ENCODE measurements around the gene DUSP16. TPM values are rescaled to one million over a fixed set of nuclear protein-coding genes. Genes with fewer than 3 reads are reported as not detected.
"Not testable (repeated sequence)": the region's sequence is repeated elsewhere in the genome, so short reads cannot be mapped to it uniquely, and the experiment has no call there.

Gene DUSP16
- polyA plus RNA-seq, 1 donor, result 35.1 TPM

DNA sequence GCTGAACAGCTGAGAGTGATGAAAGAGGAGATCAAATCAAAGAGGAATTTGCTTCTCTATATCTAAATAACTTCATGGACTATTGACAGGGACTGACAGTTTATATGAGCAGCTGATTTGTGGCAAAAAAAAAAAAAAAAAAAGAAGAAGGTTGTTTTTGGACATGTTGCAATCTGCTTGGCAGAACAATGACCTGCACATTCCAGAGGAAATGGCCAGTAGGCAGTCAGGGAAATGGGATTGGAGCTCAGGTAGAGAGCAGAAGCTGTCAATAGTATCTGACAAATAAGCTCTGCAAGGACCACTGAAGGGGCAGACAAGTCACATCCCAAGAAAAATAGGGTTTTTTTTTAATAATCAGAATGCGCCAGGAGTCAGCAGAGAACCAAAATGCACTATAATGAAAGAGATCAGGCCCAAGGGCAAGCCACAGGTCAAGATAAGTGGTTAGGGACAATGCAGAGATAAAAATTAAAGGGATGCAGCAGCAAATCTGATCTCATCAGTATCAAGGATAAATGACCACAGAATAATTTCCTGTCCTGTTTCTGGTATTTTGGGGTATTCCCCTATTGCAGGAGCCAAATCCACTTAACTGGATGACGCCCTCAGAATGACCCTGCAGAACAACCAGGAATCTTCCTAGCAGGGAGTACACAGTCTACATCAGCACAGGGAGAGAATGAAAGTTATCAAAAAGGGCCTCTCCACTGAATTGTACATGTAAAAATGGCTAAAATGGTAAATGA is 22.6 kb upstream of the DUSP16 start:
- DNase-seq (ENCODE audit: low read depth), result no peak

DNA sequence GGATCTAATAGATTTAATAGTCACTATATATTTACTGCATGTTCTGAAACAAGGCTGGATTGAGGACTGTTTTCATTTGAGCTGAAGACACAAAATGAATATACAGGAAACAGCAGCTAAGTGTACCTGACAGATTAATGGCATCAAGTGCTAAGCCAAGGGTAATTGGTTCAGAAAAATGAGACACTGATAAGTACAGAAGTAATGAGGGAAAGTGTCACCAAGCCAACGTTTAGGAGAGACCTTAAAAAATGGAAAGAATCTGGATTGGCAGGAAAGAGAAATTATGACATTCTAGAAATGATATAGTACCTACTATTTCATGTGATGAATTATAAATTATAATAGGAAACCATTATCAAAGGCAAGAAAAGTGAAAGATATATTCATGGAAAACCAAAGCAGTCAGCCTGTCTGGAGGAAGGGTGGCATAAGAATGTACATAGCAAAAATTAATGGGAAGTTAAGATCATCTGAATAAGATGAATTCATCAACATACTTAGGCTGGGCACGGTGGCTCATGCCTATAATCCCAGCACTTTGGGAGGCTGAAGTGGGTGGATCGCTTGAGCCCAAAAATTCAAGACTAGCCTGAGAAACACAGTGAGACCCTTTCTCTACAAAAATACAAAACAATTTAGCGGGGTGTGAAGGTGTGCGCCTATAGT is 21.0 kb upstream of the DUSP16 start:
- DNase-seq (ENCODE audit: low read depth), result no peak

DNA sequence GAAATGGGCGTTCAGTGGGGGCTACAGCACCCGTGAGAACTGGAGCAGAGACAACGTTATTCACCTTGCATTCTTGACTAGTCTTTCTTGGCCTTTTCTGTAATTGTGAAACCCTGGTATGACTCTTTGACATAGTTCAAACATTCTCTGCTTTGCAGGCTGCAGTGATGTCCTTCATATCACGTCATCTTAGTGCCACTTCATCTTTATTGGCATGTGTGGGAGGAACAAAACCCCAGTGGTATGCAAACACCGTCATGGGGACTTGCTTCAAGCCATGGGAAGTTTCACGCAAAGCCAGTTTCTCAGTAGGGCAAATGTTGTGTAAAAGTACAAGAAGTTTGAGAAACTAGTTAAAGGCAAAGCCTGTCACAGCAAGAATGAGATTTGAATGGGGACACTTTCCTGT is 20.2 kb upstream of the DUSP16 start:
- DNase-seq (ENCODE audit: low read depth), result no peak

DNA sequence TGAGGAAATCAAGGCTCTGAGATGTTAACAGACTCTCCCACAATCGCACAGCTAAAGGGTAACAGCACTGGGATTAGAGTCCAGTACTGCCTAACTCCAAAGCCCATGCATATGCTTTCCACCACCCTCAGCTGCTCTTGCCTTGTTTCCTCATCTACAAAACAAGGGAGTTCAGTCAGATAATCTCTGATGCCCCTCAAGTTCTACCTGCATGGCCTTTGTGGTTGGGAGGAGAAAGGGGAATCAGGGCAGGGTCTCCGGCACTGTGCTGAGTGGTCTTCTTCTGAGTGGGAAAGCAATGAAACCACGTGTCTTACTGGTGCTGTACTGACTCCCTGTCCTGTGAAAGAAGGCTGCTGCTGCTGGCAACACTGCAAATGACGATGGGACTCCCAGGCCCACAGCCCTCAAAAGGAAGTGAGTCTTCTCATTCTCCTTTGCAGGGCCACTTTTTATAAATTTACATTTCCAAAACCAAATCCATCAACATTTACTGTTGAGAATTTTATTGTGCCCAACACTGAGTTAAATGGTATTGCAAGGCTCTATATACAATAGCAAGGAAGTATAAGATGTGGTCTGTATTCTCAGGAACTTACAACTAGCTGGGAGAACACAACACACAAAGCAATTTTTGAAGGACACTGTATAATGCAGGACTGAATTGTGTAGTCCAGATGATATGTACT is 19.7 kb upstream of the DUSP16 start:
- DNase-seq (ENCODE audit: low read depth), result no peak

DNA sequence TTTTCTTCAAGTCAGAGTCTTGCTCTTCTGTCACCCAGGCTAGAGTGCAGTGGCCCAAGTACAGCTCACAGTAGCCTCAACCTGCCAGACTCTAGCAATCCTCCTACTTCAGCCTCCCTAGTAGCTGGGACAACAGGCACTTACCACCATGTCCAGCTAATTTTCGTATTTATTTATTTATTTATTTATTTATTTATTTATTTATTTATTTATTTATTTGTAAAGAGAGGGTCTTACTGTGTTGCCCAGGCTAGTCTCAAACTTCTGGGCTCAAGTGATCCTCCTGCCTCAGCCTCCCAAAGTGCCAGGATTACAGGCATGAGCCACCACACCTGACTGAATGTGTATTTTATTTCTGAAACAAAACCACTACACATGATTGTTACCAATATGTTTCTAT is 18.1 kb upstream of the DUSP16 start:
- not testable (repeated sequence) for DNase-seq (ENCODE audit: low read depth)

DNA sequence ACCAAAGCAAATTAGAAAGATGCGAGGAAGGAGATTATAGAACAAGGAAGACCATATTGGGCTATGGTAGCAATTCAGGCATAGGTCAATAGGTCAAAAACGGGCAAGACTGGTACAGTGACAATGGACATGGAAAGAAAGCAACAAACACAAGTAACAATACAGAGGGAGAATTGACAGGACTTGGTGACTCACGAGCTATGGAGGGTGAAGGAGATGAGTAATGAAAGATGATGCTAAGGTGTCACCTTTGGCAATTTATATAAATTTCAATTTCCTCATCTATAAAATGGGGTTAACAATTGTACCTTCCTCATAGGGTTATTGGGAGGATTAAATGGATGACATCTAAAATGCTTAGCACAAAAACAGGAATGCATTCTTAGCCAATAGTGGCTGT is 15.1 kb upstream of the DUSP16 start:
- DNase-seq (ENCODE audit: low read depth), result no peak

DNA sequence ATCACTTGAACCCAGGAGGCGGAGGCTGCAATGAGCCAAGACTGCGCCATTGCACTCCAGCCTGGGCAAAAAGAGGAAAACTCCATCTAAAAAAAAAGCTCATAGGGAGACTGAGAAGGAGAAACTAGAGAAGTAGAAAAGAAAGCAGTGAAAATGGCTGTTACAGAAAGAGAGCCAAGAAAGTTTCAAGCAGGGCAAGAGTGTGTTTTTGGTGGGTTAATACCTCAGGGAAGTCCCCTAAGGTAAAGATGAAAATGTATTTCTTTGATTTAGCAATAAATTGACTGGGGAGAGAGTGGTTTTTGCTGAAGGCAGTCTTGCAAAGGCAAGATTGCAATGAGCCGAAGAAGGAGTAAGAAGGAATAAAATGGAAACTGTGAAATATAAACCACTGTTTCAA is 10.0 kb upstream of the DUSP16 start:
- DNase-seq (ENCODE audit: low read depth), result no peak

DNA sequence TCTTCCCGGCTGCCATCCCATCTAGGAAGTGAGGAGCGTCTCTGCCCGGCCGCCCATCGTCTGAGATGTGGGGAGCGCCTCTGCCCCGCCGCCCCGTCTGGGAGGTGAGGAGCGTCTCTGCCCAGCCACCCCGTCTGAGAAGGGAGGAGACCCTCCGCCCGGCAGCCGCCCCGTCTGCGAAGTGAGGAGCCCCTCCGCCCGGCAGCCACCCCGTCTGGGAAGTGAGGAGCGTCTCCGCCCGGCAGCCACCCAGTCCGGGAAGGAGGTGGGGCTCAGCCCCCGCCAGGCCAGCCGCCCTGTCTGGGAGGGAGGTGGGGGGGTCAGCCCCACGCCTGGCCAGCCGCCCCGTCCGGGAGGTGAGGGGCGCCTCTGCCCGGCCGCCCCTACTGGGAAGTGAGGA is 3.3 kb upstream of the DUSP16 start:
- DNase-seq (ENCODE audit: low read depth), result not testable (repeated sequence)

DNA sequence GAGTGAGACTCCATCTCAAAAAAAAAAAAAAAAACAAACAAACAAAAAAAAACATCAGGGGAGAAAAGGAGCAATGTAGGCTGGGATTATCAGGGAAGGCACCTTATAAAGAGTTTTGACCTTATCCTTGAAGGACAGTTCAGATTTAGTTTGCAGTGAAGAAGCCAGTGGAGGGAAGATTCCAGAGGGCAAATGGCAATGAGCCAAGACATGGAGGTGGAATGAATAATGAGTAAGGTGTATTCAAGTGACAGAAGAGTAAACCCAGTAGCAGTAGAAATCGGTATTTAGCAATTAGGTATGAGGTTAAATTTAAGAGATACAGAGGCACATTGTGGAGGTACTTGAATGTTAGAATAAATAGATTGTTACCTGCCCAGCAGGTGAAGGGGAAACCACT is 2.2 kb upstream of the DUSP16 start:
- no peak for DNase-seq (ENCODE audit: low read depth)

DNA sequence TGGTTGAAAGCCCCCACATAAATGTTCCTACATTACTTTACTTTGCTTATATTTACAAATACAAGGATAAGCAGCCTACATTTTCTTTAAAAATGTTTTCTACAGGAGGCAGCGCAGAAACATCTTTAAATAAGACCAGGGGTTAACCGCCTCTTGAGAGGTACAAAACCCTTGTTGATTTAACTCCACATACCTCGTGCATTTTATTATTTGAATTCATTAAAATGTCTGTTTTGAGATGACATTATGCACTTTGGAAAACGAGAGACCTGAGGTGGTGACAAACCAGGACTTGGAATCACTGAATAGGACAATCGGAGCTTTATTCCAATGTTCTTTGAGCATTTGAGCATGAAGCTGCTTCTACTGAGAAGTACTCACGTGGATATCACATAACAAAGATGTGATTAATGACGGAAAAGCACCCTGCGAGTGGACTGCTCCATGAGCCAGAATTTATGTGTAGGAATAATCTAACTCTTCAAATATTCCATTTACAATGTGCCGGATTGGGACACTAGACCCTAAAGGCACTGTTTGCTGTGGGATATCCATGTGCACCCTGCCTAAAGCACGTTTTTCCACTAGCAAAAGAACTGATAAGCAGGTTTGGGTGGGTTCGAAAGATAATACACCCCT is 746 bp upstream of the DUSP16 start:
- DNase-seq (ENCODE audit: low read depth), result no peak

DNA sequence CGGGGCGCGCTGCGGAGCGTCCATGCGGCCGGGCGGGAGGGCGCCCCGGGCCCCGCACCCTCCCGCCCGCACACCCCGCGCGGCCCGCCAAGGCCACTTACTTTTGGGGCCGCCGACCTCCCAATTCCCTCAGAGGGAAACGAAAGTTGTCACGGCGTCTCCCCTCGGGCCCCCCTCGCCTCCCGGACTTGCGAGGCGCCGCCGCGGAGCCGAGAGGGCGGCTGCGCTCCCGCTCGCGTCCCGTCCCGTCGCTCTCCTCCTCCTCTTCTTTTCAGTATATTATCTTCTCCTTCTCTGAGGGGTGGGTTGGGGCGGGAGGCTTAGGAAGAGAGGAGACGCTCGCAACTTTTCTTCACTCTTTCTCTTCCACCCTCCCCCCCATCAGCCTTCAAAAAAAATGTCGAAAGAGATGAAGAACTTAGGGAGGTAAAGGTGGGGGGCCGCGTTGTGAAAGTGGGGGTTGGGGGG is 613 bp downstream of the DUSP16 start:
- no peak for DNase-seq (ENCODE audit: low read depth)

DNA sequence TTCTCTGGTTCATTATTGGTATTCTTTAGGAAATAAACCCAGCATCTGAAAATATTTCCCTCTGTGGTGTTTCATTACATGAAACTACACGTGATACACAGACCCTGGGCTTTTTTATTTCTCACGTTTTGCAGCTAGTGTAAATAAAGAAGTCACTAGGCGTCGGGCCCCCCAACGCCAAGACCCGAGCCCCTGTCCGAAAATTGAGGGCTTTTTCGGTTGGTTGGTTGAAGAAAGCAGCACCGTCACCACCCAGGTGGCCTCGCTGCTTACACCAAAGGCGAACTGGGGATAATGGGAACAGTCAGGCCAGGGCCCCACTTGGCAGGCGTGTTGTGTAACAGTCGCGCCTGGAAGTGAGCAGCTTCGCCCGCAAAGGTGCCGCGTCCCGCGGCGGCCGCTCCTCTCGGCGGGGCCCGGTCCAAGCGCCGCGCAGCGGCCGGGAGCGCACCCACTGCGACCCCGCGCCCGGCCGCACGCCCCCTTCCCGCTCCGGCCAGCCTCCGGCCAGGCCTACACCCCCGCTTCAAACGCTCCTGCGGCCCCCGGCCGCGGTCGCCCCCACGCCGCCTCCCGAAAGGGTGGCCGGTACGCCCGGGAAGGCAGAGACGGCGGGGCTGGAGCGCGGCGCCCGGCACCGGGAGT is 1.2 kb downstream of the DUSP16 start:
- DNase-seq (ENCODE audit: low read depth), result no peak

DNA sequence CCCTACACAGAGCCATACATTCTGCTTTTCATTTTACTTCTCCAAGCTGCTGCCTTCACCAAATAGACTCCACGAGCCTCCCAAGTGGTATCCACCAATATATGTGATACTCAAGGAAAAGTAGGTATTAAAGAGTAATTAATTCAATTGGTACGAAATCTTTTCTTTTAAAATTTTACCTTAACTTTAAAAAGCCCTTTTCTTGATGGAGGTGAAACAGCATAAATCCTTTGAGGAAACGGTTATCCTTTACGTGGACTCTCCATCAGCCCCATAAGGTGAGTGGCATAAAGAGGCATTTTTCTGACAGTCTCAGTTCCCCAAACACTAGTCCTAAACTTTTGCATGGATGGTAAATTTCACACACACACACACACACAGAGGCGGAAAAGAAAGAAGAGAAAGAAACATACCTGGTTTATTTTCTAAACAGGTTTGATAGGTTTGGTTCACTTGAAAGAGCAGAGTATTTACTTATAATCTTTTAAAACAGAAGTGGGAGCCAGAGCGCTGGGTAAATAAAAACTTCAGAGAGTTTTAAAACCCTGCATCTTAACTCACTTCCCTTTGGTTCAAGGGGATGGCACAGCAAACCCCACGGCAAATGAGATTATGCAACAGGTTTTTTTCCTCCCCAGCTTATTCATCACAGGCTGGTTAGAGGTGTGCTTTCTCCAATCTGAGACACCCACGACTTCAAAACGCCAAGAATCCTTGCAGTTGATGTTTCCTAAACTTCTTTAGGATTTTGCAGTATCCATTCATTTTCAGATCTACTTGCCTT is 1.9 kb downstream of the DUSP16 start:
- peak; percentile 62 for DNase-seq (ENCODE audit: low read depth)

DNA sequence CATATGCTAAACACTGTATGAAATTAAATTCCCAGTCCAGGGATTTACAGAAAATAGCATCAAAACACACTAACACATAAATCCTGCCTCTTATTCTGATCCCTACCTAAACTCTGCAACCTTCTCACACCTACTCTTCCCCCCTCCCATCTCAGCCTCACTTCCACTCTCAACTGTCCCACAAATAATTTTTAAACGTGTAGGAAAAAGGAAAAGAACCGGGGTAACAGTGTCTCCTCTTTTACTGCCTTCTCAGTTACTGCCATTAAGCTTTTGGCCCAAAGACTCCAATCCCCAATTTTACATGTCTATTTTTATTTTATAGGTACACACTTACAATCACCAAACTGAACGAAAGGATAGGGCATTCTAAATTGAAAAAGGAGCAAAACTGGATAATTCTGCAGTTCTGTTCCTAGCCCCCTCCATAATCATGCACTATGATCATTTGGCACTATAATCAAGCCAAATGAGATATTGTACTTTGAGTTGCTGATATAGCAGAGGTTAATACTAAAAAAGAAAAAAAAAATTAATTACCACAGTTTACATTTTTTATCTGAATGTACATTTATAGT is 2.9 kb downstream of the DUSP16 start:
- DNase-seq (ENCODE audit: low read depth), result no peak

DNA sequence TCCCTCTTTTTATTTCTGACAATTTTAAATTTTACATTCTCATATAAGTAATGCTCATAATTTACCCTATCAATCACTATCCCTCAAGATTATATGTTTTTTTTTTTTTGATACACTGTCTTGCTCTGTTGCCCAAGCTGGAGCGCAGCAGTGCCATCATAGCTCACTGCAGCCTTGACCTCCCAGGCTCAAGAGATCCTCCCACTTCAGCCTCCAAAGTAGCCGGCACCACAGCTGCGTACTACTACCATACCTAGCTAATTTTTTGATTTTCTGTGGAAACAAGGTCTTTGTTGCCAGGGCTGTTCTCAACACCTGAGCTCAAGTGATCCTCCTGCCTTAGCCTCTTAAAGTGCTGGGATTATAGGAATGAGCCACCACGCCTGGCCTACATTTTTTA is 4.4 kb downstream of the DUSP16 start:
- no peak for DNase-seq (ENCODE audit: low read depth)

DNA sequence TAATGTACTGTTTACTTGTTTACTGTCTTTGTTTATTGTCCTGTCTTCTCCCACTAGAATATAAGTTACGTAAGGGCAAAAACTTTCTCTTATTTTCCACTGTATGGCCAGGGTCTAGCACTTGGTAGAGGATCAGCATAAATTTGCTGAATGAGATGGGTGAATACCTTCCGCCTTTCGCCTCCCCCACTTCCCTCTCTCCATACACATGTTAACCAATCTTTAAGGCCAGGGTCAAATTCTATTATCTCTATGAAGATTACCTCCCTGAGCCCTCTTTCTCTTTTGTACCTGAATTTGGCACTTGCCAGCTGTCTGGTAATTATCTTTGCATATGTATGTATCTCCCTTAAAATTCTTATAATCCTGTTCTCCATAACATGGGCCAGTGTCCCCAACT is 4.9 kb downstream of the DUSP16 start:
- no peak for DNase-seq (ENCODE audit: low read depth)

DNA sequence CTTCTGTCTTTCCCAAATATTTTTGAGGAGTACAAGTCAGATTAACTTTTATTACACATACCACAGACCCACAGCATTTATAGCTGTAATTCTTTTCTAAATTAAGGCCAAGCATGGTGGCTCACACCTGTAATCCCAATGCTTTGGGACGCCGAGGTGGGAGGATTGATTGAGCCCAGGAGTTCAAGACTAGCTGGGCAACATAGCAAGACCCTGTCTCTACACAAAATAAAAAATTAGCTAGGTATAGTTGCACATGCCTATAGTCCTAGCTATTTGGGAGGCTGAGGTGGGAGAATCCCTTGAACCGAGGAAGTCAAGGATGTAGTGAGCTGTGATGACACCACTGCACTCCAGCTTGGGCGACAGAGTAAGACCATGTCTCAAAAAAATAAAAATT is 7.0 kb downstream of the DUSP16 start:
- no peak for DNase-seq (ENCODE audit: low read depth)

DNA sequence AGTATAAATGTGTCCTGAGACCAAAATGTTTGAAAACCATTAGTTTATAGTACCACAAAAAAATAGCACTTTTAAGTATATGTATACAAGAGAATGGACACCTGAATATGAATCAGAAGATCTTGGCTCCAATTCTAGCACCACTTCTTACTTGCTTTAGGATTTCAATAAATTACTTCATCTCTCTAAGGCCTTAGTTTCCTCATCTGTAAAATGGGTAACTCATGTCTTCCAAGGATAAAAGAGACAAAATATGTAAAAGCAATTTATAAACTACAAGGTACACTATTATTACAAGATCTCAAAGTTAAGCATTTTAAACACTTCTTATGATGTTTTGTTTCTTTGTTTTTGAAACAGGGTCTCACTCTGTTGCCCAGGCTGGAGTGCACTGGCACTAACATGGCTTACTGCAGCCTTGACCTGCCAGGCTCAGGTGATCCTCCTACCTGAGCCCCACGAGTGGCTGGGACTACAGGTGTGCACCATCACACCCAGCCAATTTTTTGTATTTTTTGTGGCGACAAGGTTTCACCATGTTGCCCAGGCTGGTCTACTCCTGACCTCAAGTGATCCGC is 9.4 kb downstream of the DUSP16 start:
- DNase-seq (ENCODE audit: low read depth), result no peak

DNA sequence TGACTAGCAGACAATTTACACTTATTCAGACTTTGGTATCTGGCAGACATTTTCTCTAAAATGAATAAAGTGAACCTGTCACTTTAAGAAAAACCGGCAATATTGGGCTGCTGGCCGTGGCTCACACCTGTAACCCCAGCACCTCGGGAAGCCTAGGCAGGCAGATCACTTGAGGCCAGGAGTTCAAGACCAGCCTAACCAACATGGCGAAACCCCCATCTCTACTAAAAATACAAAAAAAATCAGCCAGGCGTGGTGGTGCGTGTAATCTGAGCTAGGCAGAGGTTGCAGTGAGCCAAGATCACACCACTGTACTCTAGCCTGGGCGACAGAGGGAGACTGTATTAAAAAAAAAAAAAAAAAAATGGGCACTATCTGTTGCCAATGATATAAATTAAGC is 11.5 kb downstream of the DUSP16 start:
- DNase-seq (ENCODE audit: low read depth), result no peak

DNA sequence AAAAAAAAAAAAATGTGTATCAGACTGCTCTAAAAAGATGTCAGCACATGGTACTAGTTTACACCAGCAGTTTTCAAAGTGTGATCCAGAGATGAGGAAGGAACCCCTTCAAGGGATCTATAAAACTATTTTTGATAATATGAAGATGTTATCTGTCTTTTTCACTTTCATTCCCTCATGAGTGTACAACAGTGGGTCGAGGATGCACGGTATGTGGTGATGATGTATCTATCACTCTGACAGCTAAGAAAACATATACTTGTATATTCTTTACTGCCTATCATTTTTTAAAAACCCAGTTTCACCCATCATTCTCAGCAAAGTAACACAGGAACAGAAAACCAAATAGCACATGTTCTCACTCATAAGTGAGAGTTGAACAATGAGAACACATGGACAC is 12.4 kb downstream of the DUSP16 start:
- DNase-seq (ENCODE audit: low read depth), result no peak

Measured in forelimb muscle (tissue), 1 donor.